Spleen (tissue), 13 donors: ENCODE results near the gene NAGS. TPM values are rescaled to one million over a fixed set of nuclear protein-coding genes. Genes with fewer than 3 reads are reported as not detected.
A peak's percentile ranks its signal among the peaks of the same experiment; 100 is the strongest.
"Not testable (repeated sequence)": the region's sequence is repeated elsewhere in the genome, so short reads cannot be mapped to it uniquely, and the experiment has no call there.

Experiments
- DNase-seq: peaks from one replicate; pipeline ENCODE4 v3.0.0-alpha.2; 2020
- H3K27ac ChIP-seq, 8 donors: fragments of 200-600 bp; sonication (generic) in 7 of 8; 1 replicate in 4 of 8; 2 replicates in 4 of 8; pipeline versions ENCODE4 v1.5.0 to v1.8.0; 2016 to 2021; ENCODE audit warnings: inconsistent platforms in 4 of 8, mild to moderate bottlenecking in 4 of 8, moderate library complexity in 1 of 8
- H3K27me3 ChIP-seq, 7 donors: fragments of 200-600 bp; sonication (generic) in 6 of 7; replicated peaks in 1 of 7; 1 replicate in 4 of 7; 2 replicates in 3 of 7; pipeline versions ENCODE4 v1.5.0 to v1.8.0; 2016 to 2021; ENCODE audit warnings: inconsistent platforms in 3 of 7, mild to moderate bottlenecking in 1 of 7
- H3K36me3 ChIP-seq, 6 donors: fragments of 200-600 bp; sonication (generic) in 5 of 6; 1 replicate in 4 of 6; 2 replicates in 2 of 6; pipeline versions ENCODE4 v1.5.0 to v1.8.0; 2016 to 2021; ENCODE audit warnings: inconsistent platforms in 2 of 6
- H3K4me1 ChIP-seq, 6 donors: fragments of 200-600 bp; sonication (generic) in 5 of 6; 1 replicate in 3 of 6; 2 replicates in 3 of 6; pipeline versions ENCODE4 v1.5.0 to v1.8.0; 2016 to 2021; ENCODE audit warnings: inconsistent platforms in 3 of 6
- H3K4me3 ChIP-seq, 8 donors: fragments of 200-600 bp; sonication (generic) in 7 of 8; 1 replicate in 4 of 8; 2 replicates in 4 of 8; pipeline versions ENCODE4 v1.5.0 to v1.8.0; 2016 to 2021; ENCODE audit warnings: inconsistent platforms in 4 of 8, mild to moderate bottlenecking in 4 of 8, moderate library complexity in 2 of 8
- H3K9me3 ChIP-seq, 8 donors: fragments of 200-600 bp; sonication (generic) in 7 of 8; 1 replicate in 4 of 8; 2 replicates in 4 of 8; pipeline versions ENCODE4 v1.5.0 to v1.8.0; 2016 to 2021; ENCODE audit warnings: inconsistent platforms in 4 of 8
- CTCF ChIP-seq, 11 experiments: fragments of 200-600 bp in 7 of 11; fragments of 450-650 bp in 4 of 11; sonication (generic) in 4 of 11; IDR thresholded peaks in 8 of 11; conservative IDR thresholded peaks in 3 of 11; 1 replicate in 7 of 11; 2 replicates in 4 of 11; pipeline versions ENCODE4 v1.4.0 to v1.8.0; 2016 to 2021; ENCODE audit warnings: antibody characterized with exemption in 11 of 11, inconsistent platforms in 4 of 11, mild to moderate bottlenecking in 1 of 11
- POLR2A ChIP-seq, 3 donors: fragments of 450-650 bp; IDR thresholded peaks; one replicate each; pipeline ENCODE4 v1.5.1; 2017; ENCODE audit warnings: antibody characterized with exemption in 3 of 3, mild to moderate bottlenecking in 1 of 3
- POLR2AphosphoS5 ChIP-seq, 3 donors: sonication (generic); formaldehyde crosslinking; IDR thresholded peaks; one replicate each; pipeline ENCODE4 v1.5.1; 2017; ENCODE audit warnings: antibody characterized with exemption in 3 of 3
- WGBS, 5 donors: extraction: QIAGEN DNeasy Blood & Tissue Kit in 3 of 5; methylation state at CpG; one replicate each; pipeline versions ENCODE4 v1.1.5 to v1.1.7; 2013 to 2018; 5-methylcytosine and 5-hydroxymethylcytosine counted together
- intact Hi-C: fragments of 100-400 bp; cut with DNase I; formaldehyde crosslinking; loops from one replicate; pipeline ENCODE4 v1.15.0; 2023; ENCODE audit warnings: low total_unique reads
- long read RNA-seq, 2 donors: transcript quantifications; one replicate each; lab custom pipeline, GENCODE V29; 2026
- polyA plus RNA-seq, 3 donors: library from polyadenylated mRNA; stranded (reverse); fragments of 200-250 nt; gene quantifications; one replicate each; pipeline ENCODE4 v1.2.1, GENCODE V29; 2013
- total RNA-seq, 7 donors: library from RNA; depleted of rRNA in 3 of 7; stranded (reverse); fragments of >200 nt in 3 of 7; fragmentation: NEBNext Ultra II Directional in 4 of 7; extraction: Animal tissue kit (Norgen Biotek cat#: 25700) in 4 of 7; gene quantifications; one replicate each; pipeline versions ENCODE4 v1.1.0 to v1.2.1, GENCODE V29; 2016 to 2021
- donor health status: healthy with polysubstance abuse.
- donor health status: DM: no; HTN: no; CAD: no; lungs with moderate emphysema.
- donor health status: DM: no; HTN: no; CAD: no.
- donor health status: Bipolar disorder and iron deficiency.
- donor health status: healthy.
- donor health status: DM: no; HTN: no; CAD: no.
- donor health status: DM: yes; HTN: yes; CAD: no.

The NAGS gene
- total RNA-seq (1 to 10 TPM in 4 of 7 donors, under 1 TPM in 3; 0.65 to 1.8 (median 1.0) TPM), polyA plus RNA-seq (under 1 TPM; 0.39 to 0.90 (median 0.82) TPM)
- long read RNA-seq, donor 1 = 0 reads
- long read RNA-seq, donor 2 = 0 reads

GRCh38 chr17:44004077-44004760 is at the start of gene NAGS:
NAGS (plus strand) TSS chr17:44004622; CDS start chr17:44004664, 42 bp downstream.
- intact Hi-C loops = no loop called here
- no peak for TF ChIP-seq POLR2AphosphoS5 (IDR thresholded peaks at IDR 0.05)
- no peak for TF ChIP-seq POLR2A (IDR thresholded peaks at IDR 0.05)
- TF ChIP-seq CTCF (IDR thresholded peaks at IDR 0.05 in 8 of 11, conservative IDR thresholded peaks at IDR 0.05 in 3 of 11) = no peak
- Histone ChIP-seq H3K27ac (peak within 1 kb of the TSS in 1 of 8 donors; percentile 33), H3K4me3 (peak within 1 kb of the TSS; percentile 12 to 76 (median 61)), H3K27me3 (peaks cover 8 to 68% (median 28%) of the 10 kb centered on the region in 7 donors), H3K4me1 (peaks cover 29 to 48% (median 41%) of the 10 kb centered on the region in 6 donors), H3K36me3 (peaks cover 0 to 1% (median 0%) of the 10 kb centered on the region in 6 donors), H3K9me3 (no peaks in the 10 kb centered on the region)
- 12 to 25% (median 21%) methylated on average over 15 to 25 of the region's 25 CpGs for WGBS, 5 donors
- DNase-seq = peak; percentile 78

- Histone ChIP-seq H3K9me3 (no peaks in the 10 kb centered on the region), H3K4me3 (no peak overlapping the region), H3K27me3 (peaks cover 0 to 60% (median 31%) of the 10 kb centered on the region in 7 donors), H3K27ac (no peak overlapping the region), H3K36me3 (no peaks in the 10 kb centered on the region), H3K4me1 (peaks cover 0 to 14% (median 12%) of the 10 kb centered on the region in 6 donors)
- WGBS, 5 donors = 79 to 86% (median 84%) methylated on average over 8 of the region's 8 CpGs
- no peak for DNase-seq
- intact Hi-C loops = no loop called here
- no peak for TF ChIP-seq POLR2AphosphoS5 (IDR thresholded peaks at IDR 0.05)
- TF ChIP-seq CTCF (IDR thresholded peaks at IDR 0.05 in 8 of 11, conservative IDR thresholded peaks at IDR 0.05 in 3 of 11) = no peak
- no peak for TF ChIP-seq POLR2A (IDR thresholded peaks at IDR 0.05)
Measured at GRCh38 chr17:43956222-43956621, 48.2 kb upstream of the NAGS start.

GRCh38 chr17:43958748-43959352 is 45.6 kb upstream of the NAGS start:
- DNase-seq = no peak
- 51 to 76% (median 59%) methylated on average over 2 of the region's 2 CpGs for WGBS, 5 donors
- H3K36me3 ChIP-seq = no peaks in the 10 kb centered on the region
- TF ChIP-seq POLR2A (IDR thresholded peaks at IDR 0.05) = no peak
- no peak for TF ChIP-seq CTCF (IDR thresholded peaks at IDR 0.05 in 8 of 11, conservative IDR thresholded peaks at IDR 0.05 in 3 of 11)
- no peak for TF ChIP-seq POLR2AphosphoS5 (IDR thresholded peaks at IDR 0.05)
- no peaks in the 10 kb centered on the region for H3K9me3 ChIP-seq
- H3K27ac ChIP-seq = no peak overlapping the region
- H3K27me3 ChIP-seq = peaks cover 0 to 53% (median 6%) of the 10 kb centered on the region in 7 donors
- H3K4me3 ChIP-seq = no peak overlapping the region
- H3K4me1 ChIP-seq = no peaks in the 10 kb centered on the region
- intact Hi-C loops = no loop called here

GRCh38 chr17:43961292-43961691 is 43.1 kb upstream of the NAGS start:
- 89 to 94% (median 90%) methylated on average over 6 of the region's 6 CpGs for WGBS, 5 donors
- H3K4me3 ChIP-seq, DNase-seq, intact Hi-C loops, H3K27ac ChIP-seq, H3K9me3 ChIP-seq, H3K4me1 ChIP-seq, H3K36me3 ChIP-seq: not testable (repeated sequence)
- H3K27me3 ChIP-seq = peaks cover 0 to 33% (median 0%) of the 10 kb centered on the region in 7 donors
